Effector CD8-positive, alpha-beta T cell (primary cell): Measurements from ENCODE around the gene ANKRD11.
"Not testable (repeated sequence)": the region's sequence is repeated elsewhere in the genome, so short reads cannot be mapped to it uniquely, and the experiment has no call there.

Experiments
- DNase-seq: peaks from one replicate; lab custom pipeline; 2025; lab: John Stamatoyannopoulos, UW

The ANKRD11 gene

DNA sequence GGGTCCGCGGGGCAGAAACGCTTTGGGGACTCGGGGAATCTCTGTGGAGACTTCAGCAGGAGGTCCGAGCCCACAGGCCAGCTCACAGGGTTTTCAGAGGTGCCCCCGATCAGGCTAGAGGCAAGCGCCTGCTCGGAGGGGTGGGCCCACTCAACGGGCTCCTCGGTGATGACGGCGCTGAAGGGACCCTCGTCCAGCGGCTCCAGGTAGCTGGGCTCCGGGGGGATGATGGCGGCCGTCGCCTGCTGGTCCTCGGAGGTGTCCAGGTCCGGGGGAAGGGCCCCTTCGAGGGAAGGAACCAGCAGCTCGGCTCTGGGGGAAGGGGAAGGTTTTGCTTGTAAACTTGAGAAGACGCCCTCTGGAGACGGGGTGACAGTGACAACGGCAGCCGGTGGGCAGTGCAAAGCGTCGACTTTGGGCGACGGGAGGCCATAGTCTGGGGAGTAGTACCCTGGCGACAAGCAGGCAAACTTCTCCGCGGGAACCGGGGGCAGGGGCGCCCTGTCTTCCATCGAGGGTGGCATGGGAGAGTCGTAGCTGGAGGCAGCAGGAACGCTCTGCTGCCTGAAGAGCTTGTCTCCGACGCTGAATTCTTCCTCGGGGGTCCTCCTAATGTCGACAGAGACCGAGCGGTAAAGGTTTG lies 209.7 kb downstream of the ANKRD11 start:
- no peak for DNase-seq

DNA sequence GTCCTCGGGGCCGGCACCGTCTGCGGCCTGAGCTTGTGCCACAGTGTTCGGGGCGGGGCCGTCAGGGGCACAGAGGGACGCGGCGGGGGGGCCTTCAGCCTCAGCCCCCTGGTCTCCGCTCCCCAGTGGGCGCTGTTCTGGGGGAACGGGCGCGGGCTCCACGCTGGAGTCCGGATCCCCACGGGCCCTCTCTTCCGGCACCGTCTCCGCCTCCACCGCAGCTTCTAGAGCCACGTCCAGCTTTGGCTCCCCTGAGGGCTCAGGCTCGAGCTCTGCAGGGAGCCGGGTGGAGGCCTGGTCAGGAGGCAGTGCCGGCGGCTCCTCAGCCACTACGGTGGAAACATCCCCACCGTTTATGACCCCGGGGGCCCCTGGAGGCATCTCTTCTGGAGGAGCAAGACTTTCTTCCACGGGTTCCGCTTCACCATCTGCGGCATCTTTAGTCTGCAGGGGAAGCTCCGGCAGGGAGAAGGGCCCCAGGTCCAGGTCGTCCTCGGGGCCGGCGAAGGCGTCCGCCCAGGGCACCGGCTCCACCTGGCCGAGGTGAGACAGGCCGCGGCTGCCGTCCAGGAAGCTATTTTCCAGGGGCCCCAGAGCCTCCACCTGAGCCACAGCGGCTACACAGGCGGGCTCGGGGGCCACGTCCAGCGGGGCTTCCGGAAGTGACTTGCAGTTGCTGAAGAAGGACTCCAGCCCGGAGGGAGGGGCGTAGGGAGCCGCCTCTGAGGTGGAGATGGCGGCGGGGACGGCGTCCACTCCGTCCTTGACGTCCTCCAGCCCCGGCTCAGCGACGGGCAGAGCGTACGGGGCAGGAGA lies 210.5 kb downstream of the ANKRD11 start:
- no peak for DNase-seq

DNA sequence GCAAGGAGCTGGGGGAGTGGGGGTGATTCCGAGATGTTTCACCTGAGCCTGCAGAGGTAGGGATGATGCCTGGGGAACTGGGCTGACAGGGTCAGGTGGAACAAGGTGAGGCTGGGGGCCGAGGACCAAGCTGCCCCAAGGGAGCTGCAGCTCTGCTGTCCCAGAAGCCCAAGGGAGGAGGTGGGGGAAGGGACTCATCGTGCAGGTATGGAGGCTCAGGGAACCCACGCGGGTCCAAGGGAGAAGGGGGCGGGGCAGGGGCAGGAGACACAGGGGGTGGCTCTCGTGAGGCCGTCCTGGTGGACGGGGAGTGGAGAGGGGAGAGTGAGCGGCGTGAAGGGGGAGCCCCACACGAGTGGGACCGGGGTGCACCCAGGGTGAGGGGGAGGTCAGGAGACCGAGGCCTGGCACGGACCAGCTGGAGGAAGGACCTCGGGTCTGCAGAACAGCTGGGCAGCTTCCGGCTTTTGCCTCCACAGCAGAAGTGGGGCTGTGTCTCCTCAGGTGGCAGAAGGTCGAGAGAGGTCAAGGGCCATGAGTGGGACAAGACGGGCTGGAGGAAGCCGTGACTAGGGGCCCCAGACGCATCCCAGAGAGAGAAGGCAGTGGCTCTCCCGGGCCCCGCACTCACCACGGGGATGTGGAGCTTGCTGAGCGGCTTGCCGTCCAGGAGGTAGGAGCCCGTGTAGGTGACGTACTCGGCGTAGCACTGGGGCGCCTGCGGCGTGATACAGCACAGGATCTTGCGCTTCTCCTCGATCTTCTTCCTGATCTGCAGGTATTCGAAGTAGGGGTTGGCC lies 211.7 kb downstream of the ANKRD11 start:
- no peak for DNase-seq

DNA sequence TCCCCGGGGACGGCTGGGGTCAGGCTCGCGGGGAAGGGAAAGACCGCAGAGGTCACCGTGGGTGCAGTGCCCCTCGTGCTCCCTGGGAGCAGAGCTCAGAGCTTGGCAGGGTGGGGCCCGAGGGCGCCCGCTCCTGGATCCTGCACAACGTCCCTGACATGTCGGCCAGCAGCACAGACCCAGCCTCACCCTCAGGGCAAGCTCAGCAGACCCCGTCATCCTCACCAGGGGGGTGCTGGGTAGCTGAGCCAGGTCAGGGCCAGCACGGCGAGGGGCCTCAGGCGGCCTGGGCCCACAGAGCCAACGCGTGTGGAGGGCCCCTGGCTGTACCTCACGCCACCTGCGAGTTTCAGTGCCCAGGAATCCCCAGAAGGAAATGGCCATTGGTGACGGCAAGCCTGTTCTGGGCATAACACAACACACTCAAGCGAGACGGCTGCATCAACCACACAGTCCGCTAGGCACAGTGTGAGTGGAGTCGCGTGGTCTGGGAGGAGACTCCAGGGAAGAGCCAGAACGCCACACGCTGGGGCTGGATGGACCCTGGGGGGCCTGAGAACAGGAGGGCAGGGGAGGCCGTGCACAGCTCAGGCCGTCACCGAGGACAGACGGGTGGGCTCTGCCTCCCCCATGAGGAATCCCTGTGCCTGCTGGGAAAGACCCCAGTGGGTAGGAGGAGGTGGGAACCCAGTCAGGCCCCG lies 212.6 kb downstream of the ANKRD11 start:
- DNase-seq: no peak

DNA sequence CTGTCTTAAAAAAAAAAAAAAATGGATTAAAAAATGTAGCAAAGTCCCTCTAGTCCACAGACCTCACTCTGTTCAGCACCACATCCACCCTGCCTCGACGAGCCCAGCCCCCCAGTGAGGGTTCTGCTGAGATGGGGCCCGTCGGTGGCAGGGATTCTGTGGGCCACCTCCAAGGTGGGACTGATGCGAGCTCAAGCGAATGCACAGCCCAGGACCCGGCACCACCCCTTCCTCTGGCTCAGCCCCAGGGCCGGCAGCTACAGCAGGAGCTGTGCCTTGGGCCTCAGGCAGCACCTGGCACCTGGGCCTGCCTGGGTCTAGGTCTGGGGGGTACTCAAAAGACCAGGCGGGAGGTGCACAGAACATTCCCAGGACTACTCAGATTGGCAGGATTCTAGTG lies 213.3 kb downstream of the ANKRD11 start:
- DNase-seq: no peak

DNA sequence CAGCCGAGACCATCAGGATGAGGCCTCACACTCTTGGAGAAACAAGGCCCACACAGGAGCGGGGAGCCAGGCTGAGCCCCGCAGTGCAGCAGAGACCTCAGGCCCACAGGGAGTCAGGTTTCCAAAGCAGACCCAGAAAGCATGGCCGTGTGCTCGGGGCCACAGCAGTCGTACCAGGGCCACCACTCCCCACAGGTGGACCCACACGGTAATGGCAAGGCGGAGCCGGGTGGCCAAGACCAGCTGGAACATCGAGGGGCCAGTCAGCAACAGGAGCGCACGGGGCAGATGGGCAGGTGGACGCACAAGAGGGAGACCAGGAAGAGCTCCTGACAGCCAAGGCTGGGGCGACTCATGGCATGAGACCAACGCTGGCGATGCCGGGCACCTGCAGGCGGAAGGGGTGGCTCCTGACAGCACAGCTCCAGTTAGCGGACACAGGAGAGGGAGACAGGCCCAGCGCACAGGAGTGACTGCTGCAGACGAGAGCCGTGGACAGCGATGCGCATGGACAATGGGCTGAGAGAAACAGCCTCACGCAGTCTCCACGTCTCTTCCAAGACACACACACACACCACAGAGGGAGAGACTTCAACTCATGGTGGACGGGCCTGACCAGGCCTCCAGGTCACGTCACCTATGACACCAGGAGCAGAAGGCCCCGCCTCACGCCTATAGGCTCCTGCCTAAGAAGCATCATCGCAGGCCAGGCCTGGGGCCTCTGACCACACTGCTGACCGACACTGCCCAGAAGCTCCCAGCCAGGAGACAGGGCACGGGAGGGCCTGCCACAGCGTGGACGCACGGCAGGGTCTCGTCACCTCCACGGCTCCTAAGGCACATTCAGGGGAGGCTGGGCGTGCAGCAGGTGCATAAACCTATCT lies 214.3 kb downstream of the ANKRD11 start:
- no peak for DNase-seq

DNA sequence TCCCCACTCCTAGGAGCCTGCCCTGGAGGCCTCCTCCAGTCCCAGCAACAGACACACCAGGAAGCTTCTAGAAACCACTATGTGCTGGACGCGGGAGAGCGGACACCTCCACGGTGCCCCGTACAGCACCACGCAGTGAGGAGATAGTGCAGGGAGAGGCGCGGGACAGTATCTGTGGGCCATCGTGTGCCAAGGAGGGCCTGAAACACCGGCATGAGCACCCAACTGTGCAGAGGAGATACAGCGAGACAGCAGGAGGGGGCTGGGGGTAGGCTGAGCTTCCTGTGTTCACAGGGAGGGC lies 215.1 kb downstream of the ANKRD11 start:
- DNase-seq: no peak

DNA sequence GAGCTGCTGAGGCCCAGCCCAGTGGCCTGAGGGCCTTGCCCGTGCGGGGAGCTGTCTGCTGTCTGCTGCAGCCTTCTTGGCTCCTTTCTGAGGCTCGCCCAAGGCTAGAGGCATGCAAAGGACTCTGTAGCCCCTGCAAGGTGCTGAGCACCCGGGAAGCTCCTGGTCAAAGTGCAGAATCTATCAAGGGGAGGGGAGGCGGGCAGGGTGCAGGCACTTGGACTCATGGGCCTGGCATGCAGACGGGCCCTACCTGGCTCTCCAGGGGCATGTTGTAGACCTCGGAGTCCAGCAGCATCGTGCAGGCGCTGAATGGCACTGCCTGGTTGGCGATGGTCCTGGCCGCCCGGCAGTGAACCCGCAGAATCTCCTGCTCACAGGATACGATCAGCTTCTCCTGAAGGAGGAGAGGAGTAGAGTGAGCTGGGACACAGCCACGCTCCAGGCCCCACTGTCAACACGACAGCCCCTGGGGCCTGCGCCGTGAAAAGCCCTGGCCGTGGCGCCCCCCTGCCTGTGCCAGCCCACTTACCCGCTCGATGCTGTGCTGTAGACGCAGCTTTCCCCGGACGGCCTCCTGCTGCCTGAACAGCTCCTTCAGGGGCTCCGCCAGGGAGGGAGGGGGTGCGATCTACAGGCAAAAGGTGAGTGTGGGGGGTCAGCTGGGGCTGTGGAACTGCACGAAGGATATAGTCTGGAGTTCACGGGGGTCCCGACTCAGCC lies 215.6 kb downstream of the ANKRD11 start:
- DNase-seq: no peak

DNA sequence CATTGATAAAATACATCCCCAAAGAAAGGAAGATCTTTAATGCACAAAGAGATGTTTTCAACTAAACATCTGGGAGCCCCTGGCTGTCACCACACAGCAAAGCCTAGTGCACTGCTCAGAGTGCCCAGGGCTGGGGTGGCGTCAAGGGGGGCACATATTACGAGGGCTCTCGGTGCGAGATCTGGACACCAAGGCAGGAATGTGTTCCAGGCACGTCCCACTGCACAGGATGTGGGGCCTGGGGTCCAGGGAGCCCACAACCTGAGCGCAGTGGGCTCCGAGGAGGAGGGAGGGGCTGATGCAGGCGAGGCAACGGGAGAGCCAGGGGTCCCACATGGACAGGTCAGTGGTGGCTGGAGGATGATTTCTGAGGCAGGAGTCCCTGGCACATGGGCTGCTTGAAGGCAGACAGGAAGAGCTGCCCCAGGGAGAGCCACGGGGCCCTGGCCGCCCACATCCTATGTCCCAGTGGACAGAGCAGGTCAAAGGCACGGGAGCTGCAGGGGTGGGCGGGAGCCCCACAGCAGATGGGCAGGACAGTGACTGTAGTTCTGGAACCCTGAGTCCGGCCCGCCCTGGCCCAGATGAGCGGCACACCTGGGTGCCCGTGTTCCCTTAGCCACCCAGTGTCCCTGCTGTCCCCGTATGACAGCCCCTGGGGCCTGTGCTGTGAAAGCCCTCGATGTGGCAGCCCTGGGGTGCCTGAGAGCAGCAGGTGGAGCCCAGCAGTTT lies 216.5 kb downstream of the ANKRD11 start:
- no peak for DNase-seq

DNA sequence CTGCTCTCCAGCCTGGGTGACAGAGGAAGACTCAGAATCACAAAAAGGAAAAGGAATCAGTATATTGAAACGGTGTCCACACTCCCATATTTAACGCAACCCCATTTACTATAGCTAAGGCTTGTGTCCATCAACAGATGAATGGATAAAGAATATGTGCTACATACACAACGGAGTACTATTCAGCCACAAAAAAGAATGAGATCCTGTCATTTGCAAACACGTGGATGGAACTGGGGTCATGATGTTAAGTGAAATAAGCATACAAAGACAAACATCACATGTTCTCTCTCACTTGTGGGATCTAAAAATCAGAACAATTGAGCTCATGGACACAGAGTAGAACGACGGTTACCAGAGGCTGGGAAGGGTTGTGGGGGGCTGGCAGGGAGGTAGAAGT lies 217.7 kb downstream of the ANKRD11 start:
- DNase-seq: no peak

DNA sequence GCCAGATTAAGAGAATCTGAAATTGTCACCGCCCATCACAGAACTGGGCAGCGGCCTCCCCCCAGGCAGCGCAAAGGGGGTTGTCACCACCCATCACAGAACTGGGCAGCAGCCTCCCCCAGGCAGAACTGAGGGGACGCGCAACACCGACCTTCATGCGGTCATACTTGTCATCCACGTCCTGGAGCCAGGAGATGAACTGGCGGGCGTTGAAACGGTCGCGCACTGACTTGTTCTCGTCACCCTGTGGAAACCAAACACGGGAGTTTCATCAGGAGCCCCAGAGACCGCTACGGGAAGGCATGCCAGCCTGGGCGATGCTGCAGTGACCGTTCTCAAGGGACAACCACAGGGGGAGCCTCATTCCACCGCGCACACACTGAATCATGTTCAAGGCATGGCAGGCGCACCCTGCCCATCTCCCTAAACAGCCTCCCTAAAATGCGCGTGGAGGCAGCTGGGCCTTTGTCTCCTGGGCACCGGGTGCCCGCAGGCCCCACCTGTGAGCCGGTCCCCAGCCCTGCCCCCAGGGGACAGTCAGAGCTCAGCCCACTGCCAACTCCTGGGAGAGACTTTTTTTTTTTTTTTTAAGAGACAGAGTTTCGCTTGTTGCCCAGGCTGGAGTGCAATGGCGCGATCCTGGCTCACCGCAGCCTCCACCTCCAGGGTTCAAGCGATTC lies 219.6 kb downstream of the ANKRD11 start:
- DNase-seq: no peak

DNA sequence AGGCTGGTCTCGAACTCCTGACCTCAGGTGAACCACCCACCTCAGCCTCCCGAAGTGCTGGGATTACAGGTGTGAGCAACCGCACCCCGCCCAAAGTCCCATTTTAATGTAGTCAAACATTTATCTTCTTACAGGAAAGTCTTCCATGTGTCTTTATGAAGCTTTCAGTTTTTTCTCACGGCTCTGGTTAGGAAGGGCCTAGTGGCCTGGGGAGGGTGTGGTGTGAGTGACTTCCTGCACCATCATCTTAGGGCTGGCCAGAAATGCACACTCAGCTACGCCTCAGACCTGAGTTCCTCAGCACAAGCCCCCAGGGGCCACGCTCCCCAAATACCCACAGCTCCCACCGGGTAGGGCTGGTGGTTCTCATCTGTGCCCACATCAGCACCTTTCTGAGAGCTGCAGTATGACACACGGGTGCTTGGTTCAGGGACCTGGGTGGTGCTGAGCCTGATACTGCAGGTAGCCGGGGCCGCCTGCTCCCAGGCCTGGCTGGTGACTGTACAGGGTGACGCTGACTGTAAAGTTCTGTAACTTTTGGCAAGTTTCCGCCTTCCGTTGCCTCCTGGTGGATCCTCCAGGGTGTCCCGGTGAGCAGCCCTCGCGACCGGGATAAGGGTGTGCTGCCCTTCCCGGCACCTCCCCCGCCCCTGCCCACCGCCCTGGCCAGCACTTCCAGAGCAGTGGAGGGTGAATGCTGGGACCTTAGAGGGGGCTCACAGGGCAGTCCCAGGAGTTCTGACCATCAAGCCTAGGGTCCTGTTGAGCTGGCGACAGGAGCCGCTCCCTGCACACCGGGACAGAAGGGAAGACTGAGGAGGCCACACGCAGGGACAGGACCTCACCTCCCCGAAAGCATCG lies 220.3 kb downstream of the ANKRD11 start:
- no peak for DNase-seq

DNA sequence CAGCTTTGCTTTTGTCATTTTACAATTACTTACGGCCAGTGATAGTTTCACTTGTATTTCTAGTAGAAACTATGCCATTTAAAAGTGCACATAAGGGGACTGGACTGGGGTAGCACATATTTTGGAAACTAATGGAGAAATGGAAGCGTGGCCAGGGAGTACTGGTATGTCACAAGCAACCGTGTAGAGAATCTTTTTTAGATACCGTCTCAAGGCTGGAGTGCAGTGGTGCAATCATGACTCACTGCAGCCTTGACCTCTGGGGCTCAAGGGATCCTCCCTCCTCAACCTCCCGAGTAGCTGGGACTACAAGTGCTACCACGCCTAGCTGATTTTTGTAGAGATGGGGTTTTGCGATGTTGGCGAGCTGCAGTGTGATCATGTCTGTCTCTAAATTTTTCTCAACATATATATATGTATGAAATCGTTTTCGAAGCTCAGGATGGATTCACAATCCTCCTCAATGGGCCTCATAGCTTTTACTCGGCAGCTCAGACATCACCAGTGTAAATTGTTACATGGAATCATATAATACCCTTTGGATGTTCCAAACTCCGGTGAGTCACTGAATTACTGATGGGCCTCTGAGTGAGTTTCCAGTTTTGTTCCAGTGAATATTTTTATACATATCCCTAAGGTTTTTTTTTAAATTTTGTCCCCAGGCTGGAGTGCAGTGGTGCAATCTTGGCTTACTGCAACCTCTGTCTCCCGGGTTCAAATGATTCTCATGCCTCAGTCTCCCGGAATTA lies 221.2 kb downstream of the ANKRD11 start:
- no peak for DNase-seq

DNA sequence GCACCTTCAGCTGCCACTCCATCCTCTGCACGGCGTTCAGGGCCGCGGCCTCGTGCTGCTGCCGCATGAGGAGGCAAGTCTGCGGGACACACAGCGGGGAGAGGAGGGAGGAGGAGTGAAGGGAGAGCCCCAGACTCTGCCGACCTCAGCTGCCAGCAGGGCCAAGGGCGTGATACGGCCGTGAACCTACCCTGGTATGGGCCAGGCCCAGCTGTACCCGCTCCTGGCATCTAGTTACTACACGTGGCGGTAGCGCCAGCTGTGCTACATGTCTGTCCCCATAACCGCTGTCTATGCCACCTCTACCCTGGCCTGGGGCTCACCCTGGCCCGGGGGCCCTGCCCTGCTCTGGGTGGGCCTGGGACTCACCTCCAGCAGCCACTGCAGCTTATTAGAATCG lies 221.8 kb downstream of the ANKRD11 start:
- no peak for DNase-seq

DNA sequence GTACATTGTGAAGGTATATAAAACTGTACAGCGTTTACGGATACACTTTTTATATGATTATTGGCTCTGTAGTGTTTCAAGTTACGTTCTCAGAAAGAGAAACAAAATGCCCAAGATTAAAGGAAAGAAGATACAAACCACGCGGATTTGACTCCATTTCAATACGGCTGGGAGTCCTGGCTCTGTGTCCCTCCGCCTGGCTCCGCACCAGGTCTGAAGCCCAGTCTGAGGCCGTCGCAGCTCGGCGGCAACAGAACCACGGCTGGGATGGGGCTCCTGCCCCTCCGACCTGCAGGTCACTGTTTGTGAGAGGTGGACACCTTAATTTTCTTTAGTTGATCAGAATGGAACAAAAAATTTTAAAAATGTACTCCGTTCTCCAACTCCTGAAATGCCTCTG lies 222.6 kb downstream of the ANKRD11 start:
- not testable (repeated sequence) for DNase-seq

DNA sequence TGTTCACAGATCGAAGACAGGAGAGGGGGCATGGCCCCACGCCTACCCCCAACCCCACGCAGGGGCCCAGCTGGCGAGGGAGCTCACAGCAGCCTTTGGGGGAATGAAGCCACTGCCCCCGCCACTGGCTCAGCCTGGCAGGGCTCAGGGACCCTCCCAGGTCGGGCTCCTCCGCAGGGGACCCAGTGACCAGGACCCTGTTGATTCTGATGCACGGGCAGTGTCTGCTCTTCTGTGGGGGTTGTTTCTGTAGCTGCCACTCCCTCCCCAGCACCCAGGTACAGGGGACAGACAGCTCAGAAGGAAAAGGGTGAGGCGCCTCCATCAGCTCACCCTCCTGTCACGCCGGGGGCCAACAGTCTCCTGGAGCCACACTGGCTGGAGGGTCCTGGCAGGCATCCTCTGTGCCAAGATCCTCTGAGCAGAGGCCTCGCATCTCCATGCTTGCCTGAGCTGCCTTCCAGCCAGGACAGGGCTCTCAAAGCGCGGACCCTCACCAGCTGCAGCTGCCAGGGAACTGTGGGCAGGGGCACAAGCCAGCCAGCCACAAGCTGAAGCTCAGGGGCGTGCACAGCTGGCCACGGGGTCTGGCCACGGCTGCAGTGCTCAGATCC lies 223.7 kb downstream of the ANKRD11 start:
- DNase-seq: no peak

DNA sequence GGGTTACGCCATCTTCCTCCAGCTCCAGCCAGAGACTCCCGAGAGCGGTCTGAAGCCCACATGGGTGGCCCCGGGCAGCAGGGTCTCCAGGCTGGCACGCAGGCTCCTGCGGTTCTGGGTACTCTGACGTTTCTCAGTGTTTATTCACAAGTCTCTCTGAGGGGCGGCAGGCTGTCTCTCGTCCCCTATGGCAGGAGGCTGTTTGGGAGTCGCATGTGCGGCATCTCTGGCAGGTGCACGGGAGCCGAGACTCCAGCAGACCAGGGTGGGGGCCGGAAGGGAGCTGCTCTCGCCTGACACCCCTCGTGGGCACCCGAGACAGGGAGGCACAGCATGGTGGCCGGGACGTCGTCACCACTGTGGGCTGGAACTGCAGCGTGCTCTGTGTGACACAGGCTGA lies 224.7 kb downstream of the ANKRD11 start:
- no peak for DNase-seq
